ENCODE measurements around the gene ZNF184.

GRCh38 chr6:27476090-27476489 is 3.2 kb upstream of the ZNF184 start:
- no peak for TF ChIP-seq JUND (IDR thresholded peaks at IDR 0.05)
- TF ChIP-seq SP1 (IDR thresholded peaks at IDR 0.05): no peak
- TF ChIP-seq, protein P1, sequence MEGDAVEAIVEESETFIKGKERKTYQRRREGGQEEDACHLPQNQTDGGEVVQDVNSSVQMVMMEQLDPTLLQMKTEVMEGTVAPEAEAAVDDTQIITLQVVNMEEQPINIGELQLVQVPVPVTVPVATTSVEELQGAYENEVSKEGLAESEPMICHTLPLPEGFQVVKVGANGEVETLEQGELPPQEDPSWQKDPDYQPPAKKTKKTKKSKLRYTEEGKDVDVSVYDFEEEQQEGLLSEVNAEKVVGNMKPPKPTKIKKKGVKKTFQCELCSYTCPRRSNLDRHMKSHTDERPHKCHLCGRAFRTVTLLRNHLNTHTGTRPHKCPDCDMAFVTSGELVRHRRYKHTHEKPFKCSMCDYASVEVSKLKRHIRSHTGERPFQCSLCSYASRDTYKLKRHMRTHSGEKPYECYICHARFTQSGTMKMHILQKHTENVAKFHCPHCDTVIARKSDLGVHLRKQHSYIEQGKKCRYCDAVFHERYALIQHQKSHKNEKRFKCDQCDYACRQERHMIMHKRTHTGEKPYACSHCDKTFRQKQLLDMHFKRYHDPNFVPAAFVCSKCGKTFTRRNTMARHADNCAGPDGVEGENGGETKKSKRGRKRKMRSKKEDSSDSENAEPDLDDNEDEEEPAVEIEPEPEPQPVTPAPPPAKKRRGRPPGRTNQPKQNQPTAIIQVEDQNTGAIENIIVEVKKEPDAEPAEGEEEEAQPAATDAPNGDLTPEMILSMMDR (IDR thresholded peaks at IDR 0.05; ENCODE audit: low read depth, low read length, missing input control): no peak
- TF ChIP-seq, protein P2, sequence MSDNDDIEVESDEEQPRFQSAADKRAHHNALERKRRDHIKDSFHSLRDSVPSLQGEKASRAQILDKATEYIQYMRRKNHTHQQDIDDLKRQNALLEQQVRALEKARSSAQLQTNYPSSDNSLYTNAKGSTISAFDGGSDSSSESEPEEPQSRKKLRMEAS (IDR thresholded peaks at IDR 0.05): no peak
- TF ChIP-seq RXRA (IDR thresholded peaks at IDR 0.05): no peak
- TF ChIP-seq YY1 (IDR thresholded peaks at IDR 0.05): no peak
